ENCODE measurements around the gene SORCS1.

Gene SORCS1

GRCh38 chr10:106722524-106722923 lies 442.0 kb downstream of the SORCS1 start:
- no peak for TF ChIP-seq CTCF (IDR thresholded peaks at IDR 0.05; ENCODE audit: extremely low read depth, missing control alignments)
- DNase-seq (ENCODE audit: low spot score) = no peak

GRCh38 chr10:106720683-106721082 lies 443.8 kb downstream of the SORCS1 start:
- no peak for TF ChIP-seq CTCF (IDR thresholded peaks at IDR 0.05; ENCODE audit: extremely low read depth, missing control alignments)
- DNase-seq (ENCODE audit: low spot score) = no peak

GRCh38 chr10:106716381-106716780 lies 448.1 kb downstream of the SORCS1 start:
- DNase-seq (ENCODE audit: low spot score) = no peak
- TF ChIP-seq CTCF (IDR thresholded peaks at IDR 0.05; ENCODE audit: extremely low read depth, missing control alignments) = no peak

GRCh38 chr10:106714734-106715555 lies 449.6 kb downstream of the SORCS1 start:
- DNase-seq (ENCODE audit: low spot score) = no peak
- TF ChIP-seq CTCF (IDR thresholded peaks at IDR 0.05; ENCODE audit: extremely low read depth, missing control alignments) = no peak

GRCh38 chr10:106713846-106714245 lies 450.7 kb downstream of the SORCS1 start:
- TF ChIP-seq CTCF (IDR thresholded peaks at IDR 0.05; ENCODE audit: extremely low read depth, missing control alignments) = no peak
- no peak for DNase-seq (ENCODE audit: low spot score)

- no peak for TF ChIP-seq CTCF (IDR thresholded peaks at IDR 0.05; ENCODE audit: extremely low read depth, missing control alignments)
- no peak for DNase-seq (ENCODE audit: low spot score)
These were observed 451.5 kb downstream of the SORCS1 start for GRCh38 chr10:106712988-106713387.

- DNase-seq (ENCODE audit: low spot score) = peak; percentile 63
- peak; percentile 63 for TF ChIP-seq CTCF (IDR thresholded peaks at IDR 0.05; ENCODE audit: extremely low read depth, missing control alignments)
These were observed 453.1 kb downstream of the SORCS1 start for GRCh38 chr10:106711313-106711906.
